ENCODE data around the gene CDX2.
"Not testable (repeated sequence)": the region's sequence is repeated elsewhere in the genome, so short reads cannot be mapped to it uniquely, and the experiment has no call there.

CDX2 gene

GRCh38 chr13:27969082-27969865 is at the start of gene CDX2:
Gene CDX2, minus strand, starts transcription at chr13:27969315. Its CDS starts 309 bp downstream, at chr13:27969006.
- DNase-seq = peak; percentile 38 to 44

- DNase-seq = no peak
These were observed 45.2 kb upstream of the CDX2 start for GRCh38 chr13:28014301-28014700.

- DNase-seq = no peak
These were observed 44.4 kb upstream of the CDX2 start for GRCh38 chr13:28013482-28013881.

- DNase-seq = no peak
These were observed 43.8 kb upstream of the CDX2 start for GRCh38 chr13:28012896-28013295.

GRCh38 chr13:28012383-28012782 is 43.3 kb upstream of the CDX2 start:
- no peak for DNase-seq

GRCh38 chr13:28010046-28010445 is 40.9 kb upstream of the CDX2 start:
- DNase-seq = no peak

- DNase-seq = not testable (repeated sequence)
These were observed 35.9 kb upstream of the CDX2 start for GRCh38 chr13:28005016-28005415.

- no peak for DNase-seq
These were observed 34.0 kb upstream of the CDX2 start for GRCh38 chr13:28002886-28003698.

GRCh38 chr13:28001837-28002473 is 32.8 kb upstream of the CDX2 start:
- DNase-seq = peak in 1 of 2 experiments; percentile 41

GRCh38 chr13:28001049-28001448 is 31.9 kb upstream of the CDX2 start:
- DNase-seq = no peak

- no peak for DNase-seq
These were observed 31.5 kb upstream of the CDX2 start for GRCh38 chr13:28000567-28000966.

DNA sequence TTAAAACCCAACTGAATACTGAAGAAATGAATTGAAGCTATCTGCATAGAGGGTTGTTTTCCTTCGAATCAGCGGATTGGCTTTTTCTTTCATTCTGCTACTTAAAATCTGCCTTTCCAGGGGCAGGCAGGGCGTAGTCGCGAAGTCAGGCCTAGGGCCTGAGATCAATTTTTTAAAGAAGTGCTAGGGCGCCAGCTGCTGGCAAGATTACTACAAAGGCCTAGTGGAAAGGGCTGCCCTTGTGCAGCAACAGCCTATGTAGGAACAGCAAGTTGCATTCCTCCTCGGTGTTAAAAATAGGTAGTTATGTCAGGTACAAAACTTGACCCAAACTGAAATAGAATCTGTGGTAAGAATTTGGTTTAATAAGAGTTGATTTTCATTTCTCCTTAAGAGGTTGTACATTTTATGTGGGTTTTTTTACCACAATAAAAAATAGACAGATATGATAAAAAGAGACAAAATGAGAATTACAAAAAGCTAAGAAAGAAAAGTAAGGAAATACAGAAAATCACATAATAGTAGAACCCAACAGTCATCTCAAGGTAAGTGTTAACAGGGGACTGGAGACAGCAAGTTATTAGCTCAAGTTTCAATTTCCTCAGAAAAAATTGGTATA is 28.9 kb upstream of the CDX2 start:
- DNase-seq = peak; percentile 49 to 81

DNA sequence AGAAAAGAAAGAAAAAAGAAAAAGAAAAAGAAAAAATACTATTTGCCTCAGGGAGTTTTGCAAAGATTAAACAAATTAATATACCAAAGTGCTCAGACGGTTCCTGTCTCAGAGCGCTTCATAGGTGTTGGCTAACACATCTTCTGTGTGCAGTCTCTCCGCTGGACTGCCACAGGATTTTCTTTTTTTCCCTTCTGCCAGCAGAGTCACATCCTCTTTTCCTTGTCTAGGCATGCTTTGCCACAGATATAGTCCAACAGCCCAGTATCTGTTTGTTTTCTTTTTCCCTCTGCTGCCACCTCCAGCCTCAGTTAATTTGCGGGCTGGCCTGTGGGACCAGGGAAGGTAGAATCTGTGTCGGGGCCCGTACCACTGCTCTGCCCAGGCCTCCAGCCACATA is 22.8 kb upstream of the CDX2 start:
- DNase-seq = no peak

- no peak for DNase-seq
These were observed 19.4 kb upstream of the CDX2 start, which contains the start of gene URAD for GRCh38 chr13:27988520-27988919. Gene URAD, minus strand, starts transcription at chr13:27988693. Its CDS starts 56 bp downstream, at chr13:27988637.

DNA sequence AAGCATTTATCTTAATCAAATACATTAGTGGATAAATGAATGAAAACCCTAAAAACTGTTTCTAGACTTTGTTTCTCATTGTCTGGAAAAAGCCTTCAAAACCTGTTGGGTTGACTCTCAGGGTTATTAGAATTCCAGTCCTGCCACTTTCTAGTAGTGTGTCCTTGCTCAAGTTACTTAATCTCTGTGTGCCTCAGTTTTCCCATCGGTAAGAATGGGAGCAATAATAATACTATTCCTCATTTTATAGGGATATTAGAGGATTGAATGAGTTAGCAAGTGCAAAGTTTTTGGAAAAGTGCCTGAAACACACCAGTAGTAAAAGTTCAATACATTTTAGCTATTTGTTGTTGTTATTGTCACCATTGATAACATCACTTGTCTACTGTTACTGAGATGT is 16.5 kb upstream of the CDX2 start:
- DNase-seq = no peak

DNA sequence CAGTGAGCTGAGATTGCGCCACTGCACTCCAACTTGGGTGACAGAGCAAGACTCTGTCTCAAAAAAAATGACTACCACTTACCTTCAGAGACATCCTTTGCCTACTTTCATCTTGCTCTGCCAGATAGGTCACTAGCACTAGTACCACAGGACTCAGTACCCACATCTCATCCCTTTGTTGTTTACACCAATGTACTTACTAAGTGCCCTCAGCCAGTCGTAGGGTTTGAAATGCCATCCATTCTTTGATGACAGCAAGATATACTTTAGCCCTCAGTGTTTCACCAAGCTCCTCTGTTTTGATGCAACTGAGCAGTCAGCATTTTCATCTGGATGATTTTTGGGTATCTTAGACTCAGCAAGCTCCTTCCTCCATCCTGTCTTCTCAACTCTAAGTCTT is 13.2 kb upstream of the CDX2 start:
- no peak for DNase-seq

DNA sequence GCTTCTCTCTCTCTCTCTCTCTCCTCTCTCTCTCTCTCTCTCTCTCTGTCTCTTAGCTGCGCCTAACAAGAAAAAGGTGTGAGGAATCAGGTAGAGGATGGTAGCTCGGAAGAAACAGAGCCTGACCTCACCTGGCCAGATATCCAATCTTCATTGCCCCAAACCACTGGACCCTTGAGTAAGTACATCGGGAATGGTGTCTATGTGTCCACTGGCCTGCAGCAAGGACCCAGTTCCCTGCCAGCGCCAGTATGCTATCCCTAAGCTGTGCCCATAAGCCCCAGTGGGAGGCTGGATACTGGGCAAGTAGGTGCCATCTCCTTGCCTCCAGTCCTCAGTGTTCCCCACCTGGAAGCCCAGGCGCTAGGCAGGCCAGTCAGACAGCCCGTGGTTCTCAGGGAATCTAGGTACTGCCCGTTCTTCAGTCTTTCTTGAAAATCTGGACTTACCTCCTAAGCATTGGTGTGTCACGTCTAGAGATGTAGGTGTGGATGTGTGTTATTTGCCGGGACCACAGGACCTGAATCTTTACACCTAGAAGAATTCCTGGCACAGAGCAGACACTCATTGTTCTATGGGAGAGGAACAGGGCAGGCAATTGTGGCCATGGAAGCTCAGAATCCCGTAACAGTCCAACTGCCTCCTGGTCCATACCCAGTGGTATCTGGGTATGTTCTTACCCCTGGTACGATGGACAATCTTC is 12.0 kb upstream of the CDX2 start:
- DNase-seq = no peak

- DNase-seq = no peak
These were observed 11.3 kb upstream of the CDX2 start for GRCh38 chr13:27980280-27980998.

DNA sequence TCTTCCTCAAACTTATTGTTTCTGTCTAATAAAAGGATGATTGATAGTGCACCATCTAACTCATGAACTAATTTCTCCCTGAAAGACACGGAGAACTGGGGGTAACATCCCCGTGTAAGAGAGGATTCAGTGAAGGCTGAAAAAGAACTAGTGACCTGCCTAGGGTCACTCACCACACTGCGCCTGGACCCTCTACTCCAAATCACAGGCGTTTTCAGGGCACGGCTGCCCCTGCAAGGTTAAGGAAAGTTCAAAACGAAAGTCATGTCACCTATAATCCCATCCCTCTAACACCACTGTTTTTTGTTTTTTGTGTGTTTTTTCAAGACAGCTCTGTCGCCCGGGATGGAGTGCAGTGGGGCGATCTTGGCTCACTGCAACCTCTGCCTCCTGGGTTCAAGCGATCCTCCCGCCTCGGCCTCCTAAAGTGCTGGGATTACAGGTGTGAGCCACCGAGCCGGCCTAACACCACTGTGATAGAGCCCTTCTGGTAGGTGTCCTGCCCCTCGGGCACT is 10.7 kb upstream of the CDX2 start:
- no peak for DNase-seq

DNA sequence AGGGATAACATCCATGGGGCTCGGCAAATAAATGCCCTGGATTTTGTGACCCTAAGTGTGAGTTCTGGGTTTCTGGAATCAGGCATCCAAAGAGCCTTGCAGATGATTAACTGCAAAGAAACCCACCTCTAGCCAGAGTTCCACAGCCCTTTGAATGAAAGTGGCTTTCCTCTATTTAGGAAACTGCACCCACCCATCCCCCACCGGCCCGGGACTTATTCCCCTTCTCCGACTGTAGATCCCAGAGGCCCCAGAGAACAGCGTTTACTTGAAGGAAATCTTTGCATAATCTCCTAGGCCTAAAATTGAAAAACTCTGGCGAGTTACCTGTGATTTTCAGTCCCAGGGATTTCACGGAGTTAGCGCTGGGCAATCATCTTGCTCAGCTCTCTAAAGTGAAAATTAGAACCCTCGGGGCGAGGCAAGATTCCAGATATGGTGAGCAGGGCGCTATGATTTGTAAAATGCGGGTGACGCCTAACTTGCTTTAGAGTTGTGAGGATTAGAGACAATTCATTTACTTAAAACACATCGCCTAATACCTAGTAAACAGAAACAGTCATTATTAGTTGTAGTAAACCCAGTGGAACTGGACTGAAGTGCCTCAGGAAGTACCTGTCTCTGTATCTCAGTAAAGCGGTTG is 10.0 kb upstream of the CDX2 start:
- no peak for DNase-seq

Data from SHP77 (cell line).